ENCODE measurements around the gene DMRTB1. TPM values are rescaled to one million over a fixed set of nuclear protein-coding genes. Genes with fewer than 3 reads are reported as not detected.

DMRTB1 gene
- total and polyA plus RNA-seq, 2 of the 4 experiments (the other 2 are of a cell fraction), result not detected

- H2AK9ac ChIP-seq (replicated peaks; ENCODE audit: low read depth, low read length, poor library complexity), result no peak overlapping the region
- H3K23ac ChIP-seq (ENCODE audit: low read depth, low read length), result no peak overlapping the region
- H2BK120ac ChIP-seq (ENCODE audit: low read depth, low read length), result no peak overlapping the region
- dilution Hi-C loops (cut with HindIII; ENCODE audit: low sequenced_read_pairs, unreplicated experiment), result no loop called here
- no peaks in the 10 kb centered on the region for H3K9me3 ChIP-seq (ENCODE audit: control insufficient read depth, insufficient read depth, low read length)
- no peak overlapping the region for H4K91ac ChIP-seq (ENCODE audit: insufficient read depth, low read depth, low read length)
- no peak overlapping the region for H2BK20ac ChIP-seq (ENCODE audit: low read depth, low read length)
- H2BK5ac ChIP-seq (ENCODE audit: low read depth, low read length, poor library complexity, severe bottlenecking), result no peak overlapping the region
- H3K27ac ChIP-seq (ENCODE audit: insufficient read depth, low read length), result no peak overlapping the region
- 80% methylated on average over 2 of the region's 9 CpGs; no CpG with 5 or more reads in 1 of the 2 experiments for WGBS, 2 experiments (ENCODE audit: extremely low coverage in 2 of 2, insufficient read length in 1 of 2)
- no peak overlapping the region for H3K9ac ChIP-seq (ENCODE audit: low read depth, low read length)
- H2BK15ac ChIP-seq (ENCODE audit: low read depth, low read length), result no peak overlapping the region
- ChIA-PET CTCF (no interaction called here), POLR2A (ENCODE audit: unreplicated experiment) (no interaction called here)
- in situ Hi-C loops (cut with MboI; ENCODE audit: low sequenced_read_pairs), result no loop called here
- no peaks in the 10 kb centered on the region for H3K79me1 ChIP-seq (ENCODE audit: low read depth in 1 of 2, low read length in 2 of 2)
- no peak overlapping the region for H3K14ac ChIP-seq (replicated peaks; ENCODE audit: low read depth, low read length)
- TF ChIP-seq RCOR1 (IDR thresholded peaks at IDR 0.05; ENCODE audit: insufficient replicate concordance, low read length) (no peak), RAD21 (IDR thresholded peaks at IDR 0.05; ENCODE audit: low read length) (no peak), CHD1 (IDR thresholded peaks at IDR 0.05; ENCODE audit: low read depth, low read length) (no peak), MAFK (IDR thresholded peaks at IDR 0.05; ENCODE audit: low read depth, low read length) (no peak), NFE2L2 (IDR thresholded peaks at IDR 0.05; ENCODE audit: low read depth, low read length) (no peak), FOS (IDR thresholded peaks at IDR 0.05; ENCODE audit: low read depth, low read length) (no peak), ELK1 (IDR thresholded peaks at IDR 0.05; ENCODE audit: borderline replicate concordance, low read depth, low read length) (no peak)
- H3K4me1 ChIP-seq (ENCODE audit: control insufficient read depth, insufficient read depth, low read length), result peaks cover 3% of the 10 kb centered on the region; the same call in 1 of the 2 replicates
- peak overlapping the region; percentile 43 for H2AFZ ChIP-seq (replicated peaks; ENCODE audit: low read length, poor library complexity)
- H3K4me2 ChIP-seq (ENCODE audit: low read depth, low read length), result no peak overlapping the region
- intact Hi-C loops (cut with micrococcal nuclease), result no loop called here
- no peak overlapping the region for H3K4me3 ChIP-seq (ENCODE audit: insufficient read depth, low read depth, low read length)
- no peaks in the 10 kb centered on the region for H3K36me3 ChIP-seq (ENCODE audit: control insufficient read depth, insufficient read depth, low read length)
- no peaks in the 10 kb centered on the region for H4K20me1 ChIP-seq (ENCODE audit: insufficient read depth, low read length)
- no peak overlapping the region for H3K4ac ChIP-seq (ENCODE audit: low read depth, low read length)
- no peak for DNase-seq
- no TSS peak for BruUV-seq (replicated peaks)
- no peaks in the 10 kb centered on the region for H3K9me1 ChIP-seq (ENCODE audit: insufficient read depth, low read length)
- H3K27me3 ChIP-seq (ENCODE audit: control insufficient read depth, insufficient read depth, low read length), result peaks cover 20% of the 10 kb centered on the region
- ATAC-seq (ENCODE audit: low read depth), result no peak
- no peak overlapping the region for H4K5ac ChIP-seq (ENCODE audit: low read depth, low read length)
- no peak overlapping the region for H3K18ac ChIP-seq (ENCODE audit: low read depth, low read length)
- no peak overlapping the region for H2AK5ac ChIP-seq (ENCODE audit: low read depth, low read length)
- no peak overlapping the region for H3K56ac ChIP-seq (ENCODE audit: extremely low read depth, insufficient read depth, low read length)
- no peak overlapping the region for H4K8ac ChIP-seq (ENCODE audit: low read depth in 2 of 2, low read length in 2 of 2)
These were observed 45.7 kb downstream of the DMRTB1 start for GRCh38 chr1:53504901-53505300.
